Activated T-helper 1 cell treated with Interleukin-2 at 50 U/mL for 16 hours (primary cell): ENCODE results near the gene STAB1.

Experiments used
- DNase-seq: peaks from one replicate; pipeline ENCODE4 v3.0.0-alpha.2; 2020; ENCODE audit warnings: low read depth

The STAB1 gene

DNA sequence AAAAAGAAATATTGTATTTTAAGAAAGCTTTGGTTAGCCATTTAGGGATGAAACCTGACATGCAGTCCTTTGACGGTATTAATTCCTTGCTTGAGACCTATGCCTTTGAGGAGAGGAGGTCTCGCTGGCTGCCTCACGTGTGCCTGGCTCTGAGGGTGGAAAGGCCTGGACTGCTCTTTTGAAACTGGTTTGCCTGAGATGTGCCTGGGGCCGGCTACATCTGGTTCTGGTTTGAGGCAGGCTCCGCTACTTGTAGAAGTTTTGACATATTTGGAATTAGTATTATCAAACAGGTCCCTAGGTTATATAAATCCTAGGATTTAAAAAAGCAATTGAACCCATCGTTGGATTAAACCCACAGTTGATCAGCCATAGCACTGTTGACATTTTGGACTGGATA, 33.3 kb upstream of the STAB1 start:
- DNase-seq = no peak

DNA sequence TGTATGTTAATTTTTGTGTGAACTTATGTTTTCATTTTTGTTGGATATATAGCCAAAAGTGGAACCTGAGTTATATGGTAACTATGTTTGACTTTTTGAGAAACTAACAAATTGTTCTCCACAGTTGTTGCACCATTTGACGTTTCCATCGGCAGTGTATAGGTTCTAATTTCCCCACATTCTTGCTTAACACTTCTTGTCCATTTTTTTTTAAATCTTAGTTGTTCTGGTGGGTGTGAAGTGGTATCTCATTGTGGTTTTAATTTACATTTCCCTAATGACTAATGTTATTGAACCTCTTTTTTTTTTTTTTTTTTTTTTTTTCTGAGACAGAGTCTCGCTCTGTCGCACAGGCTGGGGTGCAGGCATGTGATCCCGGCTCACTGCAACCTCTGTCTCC, 31.7 kb upstream of the STAB1 start:
- DNase-seq = no peak

DNA sequence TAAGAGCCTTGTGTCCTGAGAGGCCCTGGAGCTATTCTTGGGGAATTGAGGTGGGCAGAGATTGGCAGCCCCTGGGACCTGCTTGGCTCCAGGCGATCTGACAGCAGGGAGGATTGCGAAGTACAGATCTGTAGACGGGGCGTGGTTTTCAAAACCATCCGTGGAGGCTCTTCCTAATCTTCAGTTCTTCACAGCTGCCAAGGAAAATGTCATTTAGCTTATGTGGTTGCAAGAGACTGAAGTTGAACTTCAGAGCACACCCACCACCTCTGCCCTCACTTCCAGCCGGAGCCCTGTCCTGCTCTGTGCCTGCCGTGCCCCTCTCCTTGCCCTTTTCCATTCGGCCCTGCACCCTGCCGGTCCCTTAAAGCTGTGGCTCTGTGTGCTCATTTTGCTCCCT, 26.8 kb upstream of the STAB1 start:
- DNase-seq = no peak

DNA sequence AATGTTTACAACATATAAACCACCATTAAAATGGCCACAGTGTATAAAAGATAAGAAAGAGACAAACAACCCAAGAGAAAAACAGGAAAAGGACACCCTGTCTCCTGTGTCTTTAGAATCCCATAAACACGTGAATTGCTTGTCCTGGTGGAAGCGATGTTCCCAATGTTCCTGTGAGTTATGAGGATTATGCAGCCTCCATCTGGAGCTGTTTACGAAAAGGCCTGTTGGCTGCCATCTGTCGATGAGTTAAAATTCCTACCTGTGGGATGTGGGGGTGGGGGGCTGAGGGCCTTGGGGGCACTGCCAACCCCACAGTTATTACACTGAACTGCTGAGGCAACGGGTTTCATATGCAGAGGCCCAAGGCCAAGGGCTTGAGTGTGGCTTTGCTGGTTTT, 26.1 kb upstream of the STAB1 start:
- DNase-seq = no peak

DNA sequence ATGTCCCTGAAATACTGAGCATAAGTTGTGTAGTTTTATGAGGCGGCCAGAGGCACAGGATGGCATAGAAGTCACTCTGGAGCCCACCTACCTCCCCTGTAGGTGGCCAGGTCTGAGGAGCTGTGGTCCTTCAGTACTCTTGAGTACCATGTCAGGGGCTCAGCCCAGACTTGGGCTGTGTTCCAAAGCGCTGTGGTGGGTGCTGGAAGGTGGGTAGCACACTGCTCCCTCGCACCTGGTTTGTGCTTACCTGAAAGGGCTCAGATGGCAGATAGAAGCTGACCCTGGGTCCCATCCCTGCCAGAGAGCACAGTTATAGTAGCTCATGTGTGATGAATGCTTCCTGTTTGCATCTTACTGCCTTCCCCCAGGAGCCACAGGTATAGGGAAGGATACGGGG, 24.2 kb upstream of the STAB1 start:
- DNase-seq = no peak

DNA sequence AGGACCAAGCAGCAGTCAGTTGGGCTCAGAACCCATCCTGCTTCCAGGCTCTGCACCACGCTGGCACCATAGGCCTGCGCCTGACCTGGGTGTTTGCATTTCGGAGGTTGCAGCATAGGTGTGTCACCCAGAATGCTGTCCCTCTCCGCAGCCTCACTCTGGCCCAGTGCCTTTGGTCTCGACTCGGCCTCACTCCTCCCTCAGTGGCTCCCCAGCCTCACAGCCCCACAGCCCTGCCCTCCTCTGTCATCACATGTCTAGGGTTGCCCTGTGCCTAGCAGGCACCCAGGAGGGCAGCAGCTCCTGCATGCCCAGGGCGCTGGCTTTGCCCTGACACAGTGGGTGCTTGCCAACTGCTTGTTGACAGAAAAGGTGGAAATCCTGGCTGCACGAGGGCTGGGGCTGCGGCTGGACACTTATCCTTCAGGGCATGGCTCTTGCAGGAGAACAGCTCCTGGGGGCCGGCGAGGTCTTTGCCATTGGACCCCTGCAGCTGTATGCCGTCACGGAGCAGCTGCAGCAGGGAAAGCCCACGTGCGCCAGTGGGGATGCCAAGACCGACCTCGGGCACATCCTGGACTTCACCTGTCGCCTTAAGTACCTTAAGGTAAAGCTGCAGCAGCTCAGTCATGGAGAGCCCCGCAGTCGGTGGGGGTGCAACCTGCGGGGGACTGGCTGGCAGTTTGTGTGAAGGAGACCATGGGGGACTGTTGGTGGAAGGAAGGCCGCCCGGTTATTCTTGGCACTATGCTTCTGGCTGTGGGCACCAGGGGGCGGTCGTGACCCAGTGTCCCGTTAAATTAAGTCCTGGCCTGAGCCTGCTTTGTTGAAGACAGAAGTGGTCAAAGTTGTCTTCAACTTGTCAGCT, 23.5 kb upstream of the STAB1 start:
- DNase-seq = no peak

DNA sequence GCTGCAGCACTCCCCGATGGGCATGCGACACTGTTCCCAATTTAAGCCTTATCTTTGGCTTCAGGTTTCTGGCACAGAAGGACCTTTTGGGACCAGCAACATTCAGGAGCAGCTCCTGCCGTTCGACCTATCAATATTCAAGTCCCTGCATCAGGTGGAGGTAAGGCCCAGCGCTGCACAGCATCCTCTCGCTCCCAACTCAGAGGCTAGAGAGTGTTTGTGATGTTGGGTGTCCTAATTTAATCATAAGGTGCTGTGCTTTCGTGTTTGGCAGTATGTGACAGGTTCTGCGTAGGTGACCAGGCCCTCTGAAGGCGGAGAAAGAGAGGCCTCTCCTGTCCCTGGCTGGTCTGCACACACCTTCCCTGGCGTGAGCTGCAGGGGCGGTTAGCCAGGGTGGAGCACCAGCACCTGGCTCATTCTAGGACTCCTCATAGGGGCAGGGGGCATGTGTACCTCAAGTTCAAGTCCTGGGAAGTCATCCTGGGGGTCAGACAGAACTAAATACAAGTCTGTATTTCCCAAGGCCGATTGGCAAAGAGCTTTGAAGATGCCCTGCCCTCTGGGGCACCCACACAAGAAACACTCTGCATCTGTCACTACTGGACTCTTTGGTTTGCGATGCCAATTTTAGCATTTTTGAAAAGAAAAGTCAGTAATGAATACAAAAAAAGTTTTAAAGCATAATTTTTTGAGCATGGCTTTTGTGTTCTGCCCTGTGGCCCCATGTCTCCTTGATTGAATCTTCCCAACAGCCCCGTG, 22.7 kb upstream of the STAB1 start:
- DNase-seq = no peak

DNA sequence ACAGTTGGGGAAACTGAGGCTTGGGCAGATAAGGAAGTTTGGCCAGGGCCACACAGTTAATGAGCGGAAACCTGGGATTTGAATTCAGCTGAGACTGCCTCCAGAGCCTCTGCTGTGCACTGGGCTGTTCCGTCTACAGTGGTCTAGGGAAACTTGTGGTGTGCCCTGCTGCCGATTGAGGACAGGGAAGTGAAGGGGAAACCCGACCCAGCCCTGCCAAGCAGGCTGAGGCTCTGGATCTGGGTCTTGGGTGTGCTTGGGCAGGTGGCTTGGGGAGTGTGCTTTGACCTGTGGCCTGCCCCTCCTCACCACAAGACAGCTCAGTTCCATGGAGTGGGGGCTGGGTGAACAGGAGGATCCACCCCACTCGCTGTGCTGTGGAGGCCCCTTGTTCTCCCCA, 22.1 kb upstream of the STAB1 start:
- DNase-seq = no peak

DNA sequence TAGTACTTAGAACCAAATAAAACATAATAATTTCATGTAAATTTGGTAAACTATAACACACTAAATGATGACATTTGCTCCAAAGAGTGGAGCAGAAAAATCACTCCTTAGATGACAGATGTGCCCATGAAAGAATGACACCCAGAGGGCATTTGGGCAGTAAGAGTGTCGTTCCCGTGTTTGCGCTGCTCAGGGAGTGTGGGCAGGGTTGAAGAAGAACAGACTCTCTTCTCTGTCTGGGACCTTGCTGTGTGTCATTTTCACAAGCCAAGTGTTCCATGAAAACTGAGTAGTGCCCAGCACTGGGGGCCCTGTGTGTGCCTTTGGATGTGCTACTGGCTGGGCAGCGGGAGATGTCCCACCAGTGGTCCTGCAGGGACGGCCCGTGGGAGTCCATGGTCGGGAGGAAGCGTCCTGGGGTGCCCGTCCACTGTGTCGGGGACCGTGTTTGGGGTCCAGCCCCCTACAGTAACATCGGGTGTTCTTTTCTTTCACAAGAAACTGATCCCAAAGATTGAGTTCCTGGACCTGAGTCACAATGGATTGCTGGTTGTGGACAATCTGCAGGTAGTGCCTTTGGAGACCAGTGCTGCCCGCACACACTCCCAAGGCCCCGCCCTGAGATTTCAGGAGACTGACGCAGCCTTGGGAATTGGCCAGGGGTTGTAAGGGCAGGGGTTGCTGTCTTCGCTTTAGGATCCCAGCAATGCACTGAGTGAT, 17.9 kb upstream of the STAB1 start:
- no peak for DNase-seq

DNA sequence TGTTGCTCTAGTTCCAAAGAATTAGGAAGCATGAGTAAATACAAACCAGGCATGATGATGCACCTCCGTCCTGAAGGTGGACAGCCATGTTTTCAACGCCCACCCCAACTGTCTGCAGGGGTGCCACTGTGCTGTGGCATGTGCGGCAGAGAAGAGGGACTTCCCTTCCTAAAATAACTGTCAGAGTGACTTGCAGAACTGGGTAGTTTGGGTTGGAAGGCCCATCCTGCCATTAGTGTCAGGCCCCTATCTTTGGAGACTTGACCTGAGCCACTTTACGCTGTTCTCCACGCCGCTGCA, 17.4 kb upstream of the STAB1 start:
- DNase-seq = no peak

DNA sequence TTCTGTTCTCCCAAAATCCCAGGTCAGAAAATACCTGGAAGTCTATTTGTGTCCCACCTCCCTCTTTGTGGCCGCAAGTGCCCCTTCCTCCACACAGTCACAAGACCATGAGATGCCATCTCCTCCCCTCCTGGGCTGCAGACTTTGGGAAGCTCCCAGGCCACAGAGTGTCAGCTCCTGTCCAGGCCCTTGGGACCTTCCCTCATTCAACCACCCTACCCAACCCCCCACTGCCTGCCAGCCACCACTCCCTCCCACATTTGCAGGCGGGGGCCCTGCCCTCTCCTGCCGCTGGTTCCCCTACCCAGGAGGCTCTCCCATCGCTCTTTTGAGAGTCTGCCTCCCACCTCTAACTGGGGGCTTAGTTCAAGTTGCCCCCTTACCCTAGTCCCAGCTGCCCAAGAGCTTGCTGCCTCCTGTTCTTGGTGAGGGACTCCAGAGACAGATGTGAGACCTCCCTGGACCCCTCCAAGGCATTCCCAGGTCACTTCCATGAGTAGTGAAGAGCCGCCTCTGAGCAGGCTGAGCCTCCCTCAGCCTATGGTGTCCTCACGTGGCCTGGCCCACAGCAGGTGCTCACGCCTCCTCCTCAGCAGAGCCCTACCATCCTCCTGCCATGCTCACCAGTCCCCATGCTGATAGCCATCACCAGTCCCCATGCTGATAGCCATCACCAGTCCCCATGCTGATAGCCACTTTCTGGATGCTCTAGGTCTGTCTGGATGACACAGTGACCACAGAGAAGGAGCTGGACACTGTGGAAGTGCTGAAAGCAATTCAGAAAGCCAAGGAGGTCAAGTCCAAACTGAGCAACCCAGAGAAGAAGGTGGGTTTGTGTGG, 15.9 kb upstream of the STAB1 start:
- no peak for DNase-seq

DNA sequence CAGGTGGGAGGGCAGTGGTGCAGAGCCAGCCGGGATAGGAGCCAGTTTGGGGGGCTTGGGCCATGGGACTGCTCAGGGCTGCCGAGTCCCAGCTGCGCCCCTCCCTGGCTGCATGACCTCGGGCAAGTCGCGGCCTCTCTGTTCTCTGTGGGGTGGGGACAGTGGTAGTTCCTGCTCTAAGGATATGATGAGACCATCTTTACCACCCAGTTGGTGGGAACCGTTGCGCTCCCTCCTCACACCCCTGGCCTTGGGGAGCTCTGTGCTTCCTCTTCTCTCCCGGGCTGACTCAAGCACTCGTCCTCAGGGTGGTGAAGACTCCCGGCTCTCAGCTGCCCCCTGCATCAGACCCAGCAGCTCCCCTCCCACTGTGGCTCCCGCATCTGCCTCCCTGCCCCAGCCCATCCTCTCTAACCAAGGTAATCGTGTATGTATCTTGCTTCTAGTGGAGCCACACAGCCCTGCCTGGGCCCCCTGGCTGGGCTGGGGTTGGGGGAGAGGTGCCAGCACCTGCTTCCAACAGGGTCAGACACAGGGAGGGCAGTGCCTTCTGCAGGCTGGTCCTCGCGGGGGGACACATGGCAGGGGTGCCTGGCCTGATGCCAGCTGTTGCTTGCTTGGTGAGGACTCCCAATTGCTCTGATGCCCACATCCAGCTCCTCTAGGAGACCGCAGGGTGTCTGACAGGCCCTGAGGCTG, 15.1 kb upstream of the STAB1 start:
- DNase-seq = no peak

DNA sequence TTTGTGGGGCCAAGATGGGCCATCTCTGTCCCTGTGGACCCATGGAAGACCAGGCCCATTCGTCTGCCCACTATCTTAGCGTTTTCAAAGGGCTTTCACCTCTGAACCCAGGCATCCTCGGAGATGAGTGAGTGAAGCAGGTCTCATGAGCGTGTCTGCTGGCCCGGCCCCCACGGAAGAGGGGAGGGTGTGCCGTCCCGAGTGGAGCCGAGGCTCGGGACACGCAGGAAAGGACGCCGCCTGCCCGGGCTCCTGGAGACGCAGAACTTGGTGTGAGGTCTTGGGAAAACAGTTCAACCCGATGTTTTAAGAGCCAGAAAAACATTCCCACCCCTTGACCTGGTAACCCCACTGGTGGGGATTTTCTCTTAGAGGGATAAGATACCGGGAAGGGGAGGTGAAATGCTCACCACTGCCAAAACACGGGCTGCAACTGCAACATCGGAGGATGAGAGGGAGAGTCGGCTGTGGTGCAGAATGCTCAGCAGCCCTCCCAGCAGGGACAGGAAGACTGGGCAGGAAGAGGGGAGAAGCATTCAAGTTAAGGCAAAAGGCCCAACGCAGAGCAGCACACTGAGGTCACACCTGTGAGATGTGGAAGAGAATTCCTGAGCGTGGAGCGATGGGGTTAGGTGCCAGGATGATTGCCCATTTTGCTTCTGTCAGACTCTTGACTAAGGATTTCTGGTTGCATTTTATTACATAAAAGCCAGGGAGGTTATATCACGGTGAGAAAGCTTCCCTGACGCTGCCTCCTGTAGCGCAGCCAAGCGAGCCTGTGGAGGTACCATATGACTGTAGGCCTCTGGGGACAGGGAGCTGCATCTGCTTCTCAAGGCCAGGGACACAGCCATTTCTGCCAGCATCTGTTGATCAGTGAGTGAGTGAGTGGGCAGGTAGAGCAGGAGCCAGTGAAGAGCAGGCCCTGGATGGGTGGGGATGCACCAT, 14.1 kb upstream of the STAB1 start:
- no peak for DNase-seq

DNA sequence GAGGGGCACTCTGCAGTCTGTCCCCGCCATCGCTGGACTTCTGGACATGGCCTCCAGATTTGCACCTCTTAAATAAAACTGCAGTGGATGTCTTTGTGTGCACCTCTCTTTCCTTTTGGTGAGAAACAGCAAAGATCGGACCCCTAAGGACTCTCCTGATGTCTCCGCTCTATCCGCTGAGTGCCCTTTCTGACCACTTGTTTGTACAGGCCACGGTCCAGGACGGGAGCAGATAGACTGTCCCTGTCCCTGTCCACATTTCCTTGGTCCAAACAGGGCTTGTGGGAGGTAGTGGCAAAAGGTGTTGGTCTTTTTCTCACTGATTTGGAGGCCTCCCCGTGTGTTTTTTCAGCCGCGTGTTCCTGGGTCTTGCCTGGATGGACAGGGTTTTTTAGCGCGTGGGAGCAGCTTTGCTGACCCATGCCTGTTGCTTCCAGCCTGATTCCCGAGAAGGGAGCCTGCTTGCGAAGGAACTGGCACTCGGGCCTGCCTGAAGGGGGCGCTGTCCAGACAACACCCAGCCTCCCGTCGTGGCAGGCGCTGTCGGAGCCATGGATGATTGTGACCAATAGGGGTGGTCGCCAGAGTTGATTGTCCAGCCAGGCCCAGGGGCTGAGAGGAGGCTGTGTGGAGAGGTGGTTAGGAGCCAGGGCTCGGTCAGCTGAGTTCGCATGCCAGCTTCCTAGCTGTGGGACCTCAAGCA, 13.2 kb upstream of the STAB1 start:
- no peak for DNase-seq

DNA sequence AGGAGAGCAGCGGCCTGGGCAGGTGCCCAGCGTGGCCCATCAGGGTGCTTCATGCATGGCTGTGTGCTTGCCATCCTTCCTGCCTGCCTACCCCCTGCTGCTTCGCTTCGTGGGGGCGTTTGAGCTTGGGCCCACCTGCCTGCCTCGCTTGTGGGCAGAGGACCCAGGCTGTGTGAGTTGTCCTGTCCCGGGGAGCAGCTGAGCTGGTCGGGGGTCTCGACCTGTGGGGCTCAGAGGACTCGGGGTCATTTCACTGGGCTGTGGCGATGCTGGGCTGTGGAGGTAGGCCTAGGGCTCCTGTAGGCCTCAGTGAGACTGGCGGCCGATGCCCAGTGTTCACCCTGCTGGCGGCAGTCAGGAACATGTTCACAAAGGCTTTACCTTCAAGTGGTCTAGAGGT, 12.1 kb upstream of the STAB1 start:
- DNase-seq = no peak

DNA sequence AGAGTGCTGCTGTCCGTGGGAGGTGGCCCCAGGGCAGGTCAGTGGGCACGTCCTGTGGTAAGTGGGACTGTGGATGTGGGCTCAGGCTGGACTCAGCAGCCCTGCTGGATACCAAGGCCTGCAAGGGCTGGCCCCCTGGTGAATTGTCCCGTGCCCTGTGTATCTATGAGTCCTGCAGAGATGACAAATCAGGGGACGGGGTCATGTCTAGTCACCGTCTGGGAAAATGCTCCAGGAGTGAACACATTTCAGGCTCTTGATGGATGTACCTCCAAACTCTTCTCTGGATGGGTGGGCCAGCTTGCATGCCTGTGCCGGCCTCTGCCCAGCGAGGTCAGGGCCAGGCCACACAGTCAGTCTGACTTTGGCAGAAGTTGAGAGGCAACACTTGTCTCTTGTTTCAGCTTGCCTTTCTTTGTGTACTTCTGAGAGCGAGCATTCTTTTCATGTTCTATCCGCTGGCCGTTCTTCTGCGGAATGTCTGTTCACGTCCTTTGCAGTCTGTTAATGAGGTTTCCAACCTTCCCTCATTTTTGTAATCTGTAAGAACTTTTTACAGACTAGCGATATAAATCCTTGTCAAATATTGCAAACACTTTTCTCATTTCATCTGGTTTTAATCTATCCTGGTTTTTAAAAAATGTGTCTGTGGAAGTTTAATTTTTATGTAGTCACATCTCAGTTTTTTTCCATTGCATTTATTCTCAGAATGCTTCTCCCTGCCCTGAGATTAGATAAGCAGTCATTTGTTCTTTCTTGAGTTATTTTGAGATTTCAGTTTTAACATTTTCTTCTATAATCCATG, 11.4 kb upstream of the STAB1 start:
- DNase-seq = no peak

DNA sequence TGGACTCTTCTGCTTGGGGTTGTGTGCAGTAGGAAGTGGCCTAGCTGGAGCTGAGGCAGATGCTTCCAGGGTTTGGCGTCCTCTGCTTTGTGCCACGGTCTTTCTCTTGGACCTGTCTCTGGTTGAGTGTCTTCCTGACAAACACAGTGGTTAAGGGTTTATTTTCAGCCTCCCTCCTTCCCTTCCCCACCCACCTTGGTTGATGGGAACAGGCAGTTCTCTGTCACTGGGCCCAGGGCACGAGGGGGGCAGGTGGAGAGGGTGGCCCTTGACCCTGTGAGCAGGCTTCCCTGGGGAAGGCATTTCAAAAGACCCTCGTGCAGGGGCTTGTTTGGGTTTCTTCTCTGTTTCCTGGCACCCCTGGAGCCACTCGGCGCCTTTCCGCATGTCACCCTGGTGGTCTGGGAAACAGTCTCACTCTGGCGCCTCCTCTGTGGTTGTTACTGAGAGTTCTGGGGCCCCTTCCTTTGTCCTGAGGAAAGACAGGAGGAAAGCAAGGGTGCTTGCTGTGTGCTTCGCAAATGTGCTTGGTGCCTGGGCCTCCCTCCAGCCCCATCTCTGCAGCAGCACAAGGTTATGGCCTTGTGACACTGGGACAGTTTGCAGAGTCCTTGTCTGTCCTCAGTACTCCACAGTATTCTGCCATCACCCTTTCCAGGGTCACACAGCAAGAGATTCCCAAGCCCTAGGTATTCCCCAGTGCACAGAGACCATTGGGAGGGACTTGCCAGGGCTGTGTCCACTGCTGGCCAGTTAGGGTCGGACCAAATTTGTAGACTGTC, 10.3 kb upstream of the STAB1 start:
- DNase-seq = no peak
